ENCODE measurements around the gene GAS2L1.

Gene GAS2L1

GRCh38 chr22:29327089-29327764, 20.8 kb downstream of the GAS2L1 start:
- no peak for DNase-seq (ENCODE audit: low spot score)

- no peak for DNase-seq (ENCODE audit: low spot score)
Measured at GRCh38 chr22:29328055-29328454, 21.6 kb downstream of the GAS2L1 start.

GRCh38 chr22:29328566-29329500, 22.4 kb downstream of the GAS2L1 start:
- no peak for DNase-seq (ENCODE audit: low spot score)

GRCh38 chr22:29329581-29329980, 23.1 kb downstream of the GAS2L1 start:
- no peak for DNase-seq (ENCODE audit: low spot score)

GRCh38 chr22:29330291-29330690, 23.8 kb downstream of the GAS2L1 start:
- DNase-seq (ENCODE audit: low spot score) = no peak

DNA sequence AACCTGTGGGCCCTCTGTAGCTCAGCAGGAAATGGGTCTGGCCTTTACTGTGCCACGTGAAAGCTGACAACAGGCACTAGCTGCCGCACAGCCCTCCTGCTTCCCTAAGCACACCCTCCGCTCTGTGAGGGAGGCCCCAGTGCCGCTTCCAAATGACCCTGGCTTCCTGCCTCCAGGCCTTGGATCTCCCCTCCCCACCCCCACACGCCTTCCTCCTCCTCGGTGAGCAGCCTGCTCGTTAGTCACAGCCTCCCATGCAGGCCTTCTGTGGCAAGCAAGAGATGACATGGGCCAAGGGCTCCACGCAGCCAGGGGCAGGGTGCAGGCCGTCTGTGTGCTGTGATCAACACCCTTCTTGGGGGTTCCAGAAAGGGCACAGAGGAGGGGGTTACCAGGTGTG, 24.3 kb downstream of the GAS2L1 start:
- no peak for DNase-seq (ENCODE audit: low spot score)

GRCh38 chr22:29331213-29331612, 24.8 kb downstream of the GAS2L1 start:
- DNase-seq (ENCODE audit: low spot score) = no peak

- DNase-seq (ENCODE audit: low spot score) = peak; percentile 50
Measured at GRCh38 chr22:29331658-29332300, 25.3 kb downstream of the GAS2L1 start.

DNA sequence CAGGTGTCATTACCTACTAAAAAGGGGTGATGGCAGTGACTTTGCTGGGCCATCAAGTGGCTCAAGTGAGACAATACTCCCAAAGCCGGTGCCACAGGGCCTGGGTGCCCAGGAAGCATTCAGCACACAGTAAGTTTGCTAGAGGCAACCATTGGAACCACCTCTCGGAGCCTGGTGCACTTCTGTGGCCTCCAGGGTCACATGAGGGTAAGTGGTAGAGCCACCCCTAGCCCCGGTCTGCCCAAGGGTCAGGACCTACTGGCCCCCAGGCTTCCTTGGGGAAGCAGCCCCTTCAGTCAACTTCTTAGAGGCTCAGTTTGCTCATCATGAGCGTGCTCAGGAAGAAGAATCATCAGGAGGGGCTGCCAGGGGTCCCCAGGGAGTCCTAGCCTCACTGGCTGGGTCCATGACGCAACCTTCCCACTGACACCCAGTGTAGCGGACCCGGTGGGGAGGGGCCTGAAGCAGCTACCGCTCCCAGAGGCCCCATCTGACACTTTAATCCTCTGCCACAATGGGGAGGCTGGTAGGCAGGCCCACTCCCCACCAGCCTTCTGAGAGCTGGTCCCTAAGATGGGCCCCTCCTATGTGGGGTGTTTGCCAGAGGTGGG, 26.5 kb downstream of the GAS2L1 start:
- DNase-seq (ENCODE audit: low spot score) = no peak

- DNase-seq (ENCODE audit: low spot score) = no peak
Measured at GRCh38 chr22:29334148-29334547, 27.7 kb downstream of the GAS2L1 start.

DNA sequence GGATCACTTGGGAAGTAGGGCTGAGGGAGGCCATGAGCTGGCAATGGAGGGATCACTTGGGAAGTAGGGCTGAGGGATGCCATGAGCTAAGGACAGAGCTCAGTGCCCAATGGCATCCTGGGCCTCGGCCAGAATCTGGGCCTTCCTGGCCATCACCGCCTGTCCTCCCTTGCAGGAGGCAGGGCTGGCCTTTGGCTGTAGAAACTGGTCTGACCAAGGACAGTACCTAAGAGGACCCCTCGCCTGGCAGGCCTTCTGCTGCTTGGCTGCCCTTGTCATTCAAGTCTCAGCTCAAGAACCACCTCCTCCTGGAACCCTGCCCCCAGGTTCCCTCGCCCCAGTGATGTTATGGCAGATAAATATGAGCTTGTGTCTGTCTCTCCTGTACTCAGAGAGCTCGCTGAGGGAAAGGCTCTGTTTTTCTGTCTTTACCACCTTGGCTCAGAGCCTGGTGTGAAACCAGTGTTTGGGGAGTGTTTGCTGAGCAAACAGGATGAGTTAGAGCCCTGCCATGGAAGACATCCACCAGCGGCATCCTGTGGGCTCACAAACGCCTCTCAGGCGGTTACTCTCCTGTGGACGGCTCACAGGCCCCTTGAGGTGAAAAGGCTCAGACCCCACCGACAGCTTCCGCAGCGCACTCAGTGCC, 28.4 kb downstream of the GAS2L1 start:
- peak; percentile 78 for DNase-seq (ENCODE audit: low spot score)

DNA sequence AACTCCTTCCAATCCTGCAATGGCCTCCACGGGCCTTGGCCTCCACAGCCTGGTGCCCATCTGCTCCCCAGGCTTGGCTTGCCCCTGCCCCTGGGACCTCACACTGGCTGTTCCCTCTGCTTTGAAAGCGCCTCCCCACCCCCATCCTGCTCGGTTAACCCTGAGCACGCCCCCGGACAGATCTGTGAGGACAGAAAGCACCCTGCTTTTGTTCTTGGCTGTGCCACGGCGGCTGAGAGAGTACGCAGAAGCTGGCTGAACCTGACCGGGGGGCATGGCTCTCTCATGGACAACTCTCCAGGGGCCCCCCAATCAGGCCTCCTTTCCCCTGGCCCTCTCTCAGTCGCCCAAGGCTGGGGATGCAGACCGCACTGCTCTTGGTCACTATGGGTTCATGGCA, 29.2 kb downstream of the GAS2L1 start:
- DNase-seq (ENCODE audit: low spot score) = no peak

GRCh38 chr22:29336751-29337490, 30.5 kb downstream of the GAS2L1 start:
- DNase-seq (ENCODE audit: low spot score) = peak; percentile 80

DNA sequence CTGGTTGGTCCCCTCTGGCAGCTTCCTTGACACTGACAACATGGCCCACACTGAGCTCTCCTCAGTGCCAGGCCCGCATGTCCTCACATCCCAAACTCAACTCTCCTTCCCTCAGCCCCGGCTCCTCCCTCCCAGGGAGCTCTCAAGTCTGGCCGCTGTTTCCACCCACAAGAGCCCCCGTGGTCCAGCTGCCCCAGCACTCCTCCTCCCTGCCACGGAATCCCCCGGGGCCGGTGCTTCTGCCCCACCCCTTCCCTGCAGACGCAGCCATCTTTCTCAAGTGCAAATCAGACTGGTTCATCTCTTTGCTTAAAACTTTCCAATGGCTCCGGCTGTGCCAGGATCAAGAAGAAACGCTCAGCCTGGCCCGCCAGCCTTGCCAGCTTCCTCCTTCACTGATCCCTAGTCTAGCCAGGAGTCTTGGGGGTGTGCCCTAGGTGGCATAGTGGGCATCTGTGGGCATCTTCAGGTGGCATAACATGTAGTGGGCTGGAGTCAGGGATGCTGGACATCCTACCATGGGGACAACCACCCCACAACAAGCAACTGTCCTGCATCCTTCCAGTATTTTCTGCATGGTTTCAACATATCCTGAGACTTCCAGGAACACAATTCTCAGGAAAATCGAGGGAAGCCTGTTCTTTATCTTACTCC, 31.3 kb downstream of the GAS2L1 start:
- no peak for DNase-seq (ENCODE audit: low spot score)

GRCh38 chr22:29338398-29338797, 31.9 kb downstream of the GAS2L1 start:
- no peak for DNase-seq (ENCODE audit: low spot score)

DNA sequence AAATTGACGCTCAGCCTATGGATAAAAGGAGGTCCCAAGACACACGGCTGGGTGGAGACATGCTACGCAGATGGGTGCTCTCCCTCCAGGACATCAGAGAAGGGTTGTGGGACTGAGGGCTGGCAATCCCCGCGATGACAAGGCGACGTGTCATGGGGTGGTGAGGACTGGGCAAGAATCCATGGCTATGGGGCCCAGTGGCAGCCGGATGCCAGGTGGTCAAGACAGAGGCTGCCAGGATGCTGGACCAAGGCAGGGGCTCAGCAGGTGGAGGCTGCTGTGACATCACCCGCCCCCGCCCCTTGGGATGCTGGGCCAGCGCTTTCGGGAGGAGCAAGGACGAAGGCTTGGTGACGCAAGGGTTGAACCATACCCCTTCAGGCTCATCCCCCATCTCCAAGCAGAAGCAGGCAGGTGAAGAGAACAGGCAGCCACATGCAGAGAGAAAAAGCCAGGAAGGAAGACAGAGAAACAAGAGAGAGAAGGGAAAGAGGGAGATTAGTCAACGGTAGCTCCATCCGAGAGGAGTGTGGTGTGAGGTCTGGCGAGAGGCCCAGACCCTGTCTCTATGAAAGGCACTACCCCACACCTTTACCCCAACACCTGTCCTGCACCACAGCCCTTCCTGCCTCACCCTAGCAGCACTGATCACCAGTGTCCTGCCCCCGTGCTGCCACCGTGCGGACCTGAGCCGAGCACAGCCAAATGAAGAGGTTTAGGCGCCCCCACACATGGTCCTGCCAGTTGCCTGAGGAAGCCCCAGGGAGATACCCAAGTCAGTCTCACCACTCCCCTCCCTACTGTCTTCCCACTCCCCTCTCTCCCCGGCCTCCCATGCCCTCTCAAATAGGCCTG, 33.2 kb downstream of the GAS2L1 start:
- DNase-seq (ENCODE audit: low spot score) = peak; percentile 45

- no peak for DNase-seq (ENCODE audit: low spot score)
Measured at GRCh38 chr22:29340566-29340965, 34.1 kb downstream of the GAS2L1 start.

DNA sequence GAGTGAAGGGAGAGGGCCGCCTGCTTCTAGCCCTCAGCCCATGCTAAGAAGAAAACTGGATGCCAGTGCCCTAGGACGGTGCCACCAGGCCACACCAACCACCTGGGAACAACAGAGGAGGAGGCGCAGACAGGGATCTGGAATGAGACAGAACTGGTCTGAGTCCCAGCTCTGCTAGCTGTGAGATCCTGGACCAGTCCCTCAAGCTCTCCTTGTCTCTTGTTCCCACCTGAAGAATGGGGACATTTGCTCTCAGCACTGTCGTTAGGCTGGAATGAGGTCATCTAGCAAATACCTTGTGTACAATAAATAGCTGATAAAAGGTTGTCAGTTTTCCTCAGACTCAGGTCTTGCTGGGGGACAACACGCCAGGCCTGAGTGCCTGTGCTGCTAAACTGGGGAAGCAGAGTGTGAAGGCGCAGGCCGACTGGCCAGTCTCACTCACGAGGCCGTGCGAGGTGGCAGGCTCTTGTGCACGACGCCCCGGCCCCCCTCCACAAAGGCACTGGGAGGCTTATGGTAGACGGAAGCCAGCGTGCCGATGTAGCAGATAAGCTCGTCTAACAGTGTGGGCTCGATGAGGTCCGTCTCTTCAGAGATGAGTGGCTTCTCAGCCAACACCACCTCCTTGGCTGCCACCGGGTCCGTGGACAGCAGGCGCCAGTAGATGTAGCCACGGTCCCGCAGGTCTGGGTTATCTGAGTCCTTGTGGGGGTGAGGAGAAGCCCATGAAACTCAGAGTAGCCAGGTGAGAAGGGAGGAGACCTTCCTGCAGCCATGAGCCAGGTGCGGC, 34.8 kb downstream of the GAS2L1 start:
- no peak for DNase-seq (ENCODE audit: low spot score)

DNA sequence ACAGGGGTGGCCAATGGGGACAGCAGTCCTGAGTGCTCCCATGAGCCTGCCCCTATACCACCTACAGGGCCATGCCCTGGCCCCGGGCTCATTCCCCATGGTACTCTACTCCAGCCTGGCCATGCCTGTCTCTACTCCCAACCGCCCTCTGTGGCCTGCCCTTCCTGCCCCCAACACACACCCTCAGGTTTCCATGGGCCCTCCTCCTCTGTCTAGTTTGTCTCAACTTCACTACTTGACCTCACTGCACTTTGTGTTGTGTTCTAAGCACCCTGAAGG, 35.3 kb downstream of the GAS2L1 start:
- no peak for DNase-seq (ENCODE audit: low spot score)
